ENCODE results near the gene PNKD. TPM values are rescaled to one million over a fixed set of nuclear protein-coding genes. Genes with fewer than 3 reads are reported as not detected.

The PNKD gene
- total and polyA plus RNA-seq, 10 of the 15 experiments (the other 5 are each of a cell fraction or from before 2014, with no cell fraction given): 27.2 to 106 (median 61.3) TPM

DNA sequence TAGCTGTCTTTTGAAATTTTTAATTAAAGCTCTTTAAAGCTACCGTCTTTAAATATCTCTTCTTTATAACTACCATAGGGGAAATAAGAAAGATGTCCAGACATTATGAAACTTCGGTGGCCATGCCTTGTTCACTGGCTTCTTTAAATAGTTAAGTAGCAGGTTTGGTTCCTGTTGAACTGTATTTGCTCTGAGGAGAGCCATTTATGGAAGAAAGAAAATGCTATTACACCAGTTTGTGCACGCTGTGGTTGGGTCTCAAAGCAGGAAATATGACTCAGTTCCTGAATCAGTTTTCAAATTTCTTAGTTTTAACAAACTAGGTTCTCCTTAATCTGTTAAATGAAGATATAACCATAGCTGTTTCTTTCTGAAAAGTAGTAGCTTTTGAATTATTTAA lies 41.1 kb upstream of the PNKD start (continued):
- no peak for TF ChIP-seq SIX5 (IDR thresholded peaks at IDR 0.05; ENCODE audit: low read depth, low read length, severe bottlenecking)
- no peak for TF ChIP-seq SUZ12 (IDR thresholded peaks at IDR 0.05; ENCODE audit: unreplicated experiment)
- TF ChIP-seq HDAC2 (IDR thresholded peaks at IDR 0.05): no peak

DNA sequence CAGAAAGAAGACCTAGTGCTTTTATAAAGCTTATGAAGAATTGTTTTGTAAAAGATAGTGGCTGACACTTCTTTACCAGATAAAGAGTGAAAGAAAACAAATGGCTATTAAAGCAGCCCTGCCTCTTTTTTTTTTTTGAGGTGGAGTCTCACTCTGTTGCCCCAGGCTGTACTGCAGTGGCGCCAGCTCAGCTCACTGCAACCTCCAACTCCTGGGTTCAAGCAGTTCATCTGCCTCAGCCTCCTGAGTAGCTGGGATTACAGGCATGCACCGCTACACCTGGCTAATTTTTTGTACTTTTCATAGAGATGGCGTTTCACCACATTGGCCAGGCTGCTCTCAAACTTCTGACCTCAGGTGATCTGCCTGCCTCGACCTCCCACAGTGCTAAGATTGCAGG lies 40.5 kb upstream of the PNKD start:
- CTCF ChIA-PET: interaction anchor here (0.6 to 3.6 kb wide), 11 partner anchors 10 to 127 kb away, joined by 3 to 58 read pairs (median 4); partner anchors contain the start of genes ARPC2 and CATIP
- Histone ChIP-seq H3K9me3 (replicated peaks; ENCODE audit: control insufficient read depth, insufficient read depth, low read length) (no peaks in the 10 kb centered on the region), H3K4me3 (peak overlapping the region; percentile 17; the same call in 1 of the 2 replicates), H2AFZ (ENCODE audit: control insufficient read depth, low read depth, low read length) (no peak overlapping the region), H3K79me2 (ENCODE audit: control insufficient read depth, insufficient read depth, low read length) (peaks cover 35% of the 10 kb centered on the region), H3K27ac (ENCODE audit: control insufficient read depth, insufficient read depth) (peak overlapping the region; percentile 82), H3K27me3 (replicated peaks in 1 of 2; ENCODE audit: control insufficient read depth in 2 of 2, insufficient read depth in 2 of 2, low read length in 1 of 2) (no peaks in the 10 kb centered on the region), H3K4me1 (ENCODE audit: control insufficient read depth, insufficient read depth, low read length) (peaks cover 26% of the 10 kb centered on the region), H3K9ac (ENCODE audit: control insufficient read depth, insufficient read depth, low read length) (peak overlapping the region; percentile 48), H3K4me2 (ENCODE audit: control insufficient read depth, insufficient read depth) (peak overlapping the region; percentile 29), H3K36me3 (ENCODE audit: control insufficient read depth in 2 of 2, insufficient read depth in 2 of 2, low read length in 1 of 2) (peaks cover 9 to 38% of the 10 kb centered on the region in 2 experiments), H4K20me1 (ENCODE audit: control insufficient read depth, insufficient read depth) (peaks cover 3% of the 10 kb centered on the region; the same call in 1 of the 2 replicates)
- SMC1A ChIA-PET (ENCODE audit: uncharacterized antibody, unreplicated experiment): interaction anchor here (0.9 to 4.0 kb wide), 10 partner anchors 10 to 62 kb away, joined by 3 to 73 read pairs (median 6); partner anchors contain the start of genes AAMP, ARPC2 and PNKD
- ATAC-seq (peak; percentile 48), FAIRE-seq (no peak), DNase-seq (ENCODE audit: low read depth, low spot score) (no peak)
- RAD21 ChIA-PET (ENCODE audit: unreplicated experiment): interaction anchor here (0.7 to 4.6 kb wide), 9 partner anchors 11 to 167 kb away, joined by 3 to 84 read pairs (median 5); partner anchors contain the start of genes AAMP, ARPC2 and PNKD
- in situ Hi-C loops (cut with MboI) (no loop called here), intact Hi-C loops (cut with micrococcal nuclease; ENCODE audit: unreplicated experiment) (loop anchor here (1.0 kb wide), 1 partner anchor 12 kb away; no protein-coding TSS in a partner anchor)
- 4% methylated on average over 4 of the region's 4 CpGs for WGBS (ENCODE audit: insufficient coverage, insufficient replicate concordance, low lambda C conversion rate, missing lambda C conversion rate)
- no TSS peak for BruUV-seq (replicated peaks)
- TF ChIP-seq WRNIP1 (IDR thresholded peaks at IDR 0.05; ENCODE audit: borderline replicate concordance, low read depth, low read length) (no peak), MYB (IDR thresholded peaks at IDR 0.05; ENCODE audit: borderline replicate concordance, low read depth, low read length) (no peak), RB1 (IDR thresholded peaks at IDR 0.05; ENCODE audit: borderline replicate concordance) (no peak), CHD4 (IDR thresholded peaks at IDR 0.05) (no peak), DPF2 (IDR thresholded peaks at IDR 0.05) (no peak), CBX3 (IDR thresholded peaks at IDR 0.05; ENCODE audit: borderline replicate concordance, low read depth) (no peak), MYC (IDR thresholded peaks at IDR 0.05; ENCODE audit: insufficient read depth, insufficient read length, insufficient replicate concordance, low read length, severe bottlenecking) (no peak), SPI1 (IDR thresholded peaks at IDR 0.05; ENCODE audit: borderline replicate concordance, insufficient read depth, low read depth, low read length) (no peak), ASH2L (IDR thresholded peaks at IDR 0.05; ENCODE audit: borderline replicate concordance, low read depth) (no peak), NFIC (IDR thresholded peaks at IDR 0.05; ENCODE audit: low read depth, low read length) (no peak)
- TF ChIP-seq, protein P1, sequence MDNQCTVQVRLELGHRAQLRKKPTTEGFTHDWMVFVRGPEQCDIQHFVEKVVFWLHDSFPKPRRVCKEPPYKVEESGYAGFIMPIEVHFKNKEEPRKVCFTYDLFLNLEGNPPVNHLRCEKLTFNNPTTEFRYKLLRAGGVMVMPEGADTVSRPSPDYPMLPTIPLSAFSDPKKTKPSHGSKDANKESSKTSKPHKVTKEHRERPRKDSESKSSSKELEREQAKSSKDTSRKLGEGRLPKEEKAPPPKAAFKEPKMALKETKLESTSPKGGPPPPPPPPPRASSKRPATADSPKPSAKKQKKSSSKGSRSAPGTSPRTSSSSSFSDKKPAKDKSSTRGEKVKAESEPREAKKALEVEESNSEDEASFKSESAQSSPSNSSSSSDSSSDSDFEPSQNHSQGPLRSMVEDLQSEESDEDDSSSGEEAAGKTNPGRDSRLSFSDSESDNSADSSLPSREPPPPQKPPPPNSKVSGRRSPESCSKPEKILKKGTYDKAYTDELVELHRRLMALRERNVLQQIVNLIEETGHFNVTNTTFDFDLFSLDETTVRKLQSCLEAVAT (IDR thresholded peaks at IDR 0.05): no peak
- POLR2A ChIA-PET: interaction anchor here (0.6 to 6.6 kb wide), 5 partner anchors 9 to 58 kb away, joined by 3 to 98 read pairs (median 5); partner anchors contain the start of gene ARPC2
